Upper lobe of left lung (tissue), 4 donors: ENCODE data around the gene HEPN1.

Source experiments
- EP300 ChIP-seq, 4 donors: sonication (generic); formaldehyde crosslinking; IDR thresholded peaks; one replicate each; pipeline ENCODE4 v1.5.1; 2017; ENCODE audit warnings: antibody characterized with exemption in 4 of 4, control low read depth in 2 of 4
- POLR2A ChIP-seq, 4 donors: fragments of 450-650 bp; IDR thresholded peaks; one replicate each; pipeline ENCODE4 v1.5.1; 2016 to 2017; ENCODE audit warnings: antibody characterized with exemption in 4 of 4, mild to moderate bottlenecking in 2 of 4
- POLR2AphosphoS5 ChIP-seq, 2 donors: sonication (generic); formaldehyde crosslinking; IDR thresholded peaks; one replicate each; pipeline ENCODE4 v1.5.1; 2017; ENCODE audit warnings: antibody characterized with exemption in 2 of 2
- TF ChIP-seq, protein P1 (sequence below), 6 experiments: fragments of 450-650 bp in 4 of 6; fragments of 200-600 bp in 2 of 6; sonication (generic) in 2 of 6; IDR thresholded peaks; one replicate each; pipeline ENCODE4 v1.5.1; 2016 to 2019; ENCODE audit warnings: antibody characterized with exemption in 6 of 6

DNA sequence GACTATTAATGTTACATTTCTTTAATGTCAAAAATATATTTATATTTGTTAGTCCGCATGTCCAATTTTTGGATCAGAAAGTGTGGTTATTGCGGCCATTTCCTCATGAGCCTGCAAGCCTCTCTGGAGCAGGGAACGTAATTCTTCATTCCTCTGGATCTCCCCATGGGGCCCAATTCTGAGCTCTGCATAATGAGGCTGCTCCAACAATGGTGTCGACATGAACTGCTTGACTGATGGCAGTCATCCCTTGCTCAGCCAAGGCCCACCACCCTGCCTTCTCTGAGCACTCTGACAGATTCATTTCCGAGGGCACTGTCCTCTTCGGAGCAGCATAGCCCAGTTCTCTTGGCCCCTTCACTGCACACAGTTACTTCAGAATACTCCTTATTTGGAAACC lies 19.9 kb downstream of the HEPN1 start:
- no peak for TF ChIP-seq POLR2AphosphoS5 (IDR thresholded peaks at IDR 0.05)
- TF ChIP-seq, protein P1, sequence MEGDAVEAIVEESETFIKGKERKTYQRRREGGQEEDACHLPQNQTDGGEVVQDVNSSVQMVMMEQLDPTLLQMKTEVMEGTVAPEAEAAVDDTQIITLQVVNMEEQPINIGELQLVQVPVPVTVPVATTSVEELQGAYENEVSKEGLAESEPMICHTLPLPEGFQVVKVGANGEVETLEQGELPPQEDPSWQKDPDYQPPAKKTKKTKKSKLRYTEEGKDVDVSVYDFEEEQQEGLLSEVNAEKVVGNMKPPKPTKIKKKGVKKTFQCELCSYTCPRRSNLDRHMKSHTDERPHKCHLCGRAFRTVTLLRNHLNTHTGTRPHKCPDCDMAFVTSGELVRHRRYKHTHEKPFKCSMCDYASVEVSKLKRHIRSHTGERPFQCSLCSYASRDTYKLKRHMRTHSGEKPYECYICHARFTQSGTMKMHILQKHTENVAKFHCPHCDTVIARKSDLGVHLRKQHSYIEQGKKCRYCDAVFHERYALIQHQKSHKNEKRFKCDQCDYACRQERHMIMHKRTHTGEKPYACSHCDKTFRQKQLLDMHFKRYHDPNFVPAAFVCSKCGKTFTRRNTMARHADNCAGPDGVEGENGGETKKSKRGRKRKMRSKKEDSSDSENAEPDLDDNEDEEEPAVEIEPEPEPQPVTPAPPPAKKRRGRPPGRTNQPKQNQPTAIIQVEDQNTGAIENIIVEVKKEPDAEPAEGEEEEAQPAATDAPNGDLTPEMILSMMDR (IDR thresholded peaks at IDR 0.05), result no peak
- no peak for TF ChIP-seq EP300 (IDR thresholded peaks at IDR 0.05)
- TF ChIP-seq POLR2A (IDR thresholded peaks at IDR 0.05), result no peak
